ENCODE measurements around the gene CXXC1.

- TF ChIP-seq CTCF (IDR thresholded peaks at IDR 0.05), result no peak
- no peak for TF ChIP-seq POLR2A (IDR thresholded peaks at IDR 0.05)
- no peak for TF ChIP-seq POLR2AphosphoS5 (IDR thresholded peaks at IDR 0.05)
Observed at GRCh38 chr18:50289108-50289443, 1.6 kb upstream of the CXXC1 start.

Measured in upper lobe of left lung (tissue), 4 donors.